ENCODE results near the gene SSBP3. TPM values are rescaled to one million over a fixed set of nuclear protein-coding genes. Genes with fewer than 3 reads are reported as not detected.
A peak's percentile ranks its signal among the peaks of the same experiment; 100 is the strongest.

The SSBP3 gene
- total RNA-seq, 2 donors from 2014 or later, result 7.9 to 23.1 TPM

DNA sequence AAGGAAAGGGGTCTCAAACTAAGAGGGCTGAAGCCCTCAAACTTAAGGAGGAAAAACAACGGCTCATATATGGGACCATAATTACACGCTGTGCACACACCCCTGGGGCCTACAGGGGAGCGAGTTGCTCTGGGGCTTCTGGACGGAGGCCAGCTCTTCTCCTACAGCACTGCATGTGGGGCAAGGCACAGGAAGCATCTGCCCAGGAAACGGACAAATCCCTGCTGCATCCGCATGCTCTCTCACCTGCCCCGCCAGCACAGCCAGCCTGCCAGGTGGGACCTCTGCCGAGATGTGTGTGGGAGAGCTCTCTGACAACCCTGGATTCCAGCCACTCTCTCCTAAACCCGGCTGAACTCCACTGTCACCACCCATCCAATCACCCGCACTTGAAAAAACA is 152.1 kb downstream of the SSBP3 start:
- TF ChIP-seq, protein P1, sequence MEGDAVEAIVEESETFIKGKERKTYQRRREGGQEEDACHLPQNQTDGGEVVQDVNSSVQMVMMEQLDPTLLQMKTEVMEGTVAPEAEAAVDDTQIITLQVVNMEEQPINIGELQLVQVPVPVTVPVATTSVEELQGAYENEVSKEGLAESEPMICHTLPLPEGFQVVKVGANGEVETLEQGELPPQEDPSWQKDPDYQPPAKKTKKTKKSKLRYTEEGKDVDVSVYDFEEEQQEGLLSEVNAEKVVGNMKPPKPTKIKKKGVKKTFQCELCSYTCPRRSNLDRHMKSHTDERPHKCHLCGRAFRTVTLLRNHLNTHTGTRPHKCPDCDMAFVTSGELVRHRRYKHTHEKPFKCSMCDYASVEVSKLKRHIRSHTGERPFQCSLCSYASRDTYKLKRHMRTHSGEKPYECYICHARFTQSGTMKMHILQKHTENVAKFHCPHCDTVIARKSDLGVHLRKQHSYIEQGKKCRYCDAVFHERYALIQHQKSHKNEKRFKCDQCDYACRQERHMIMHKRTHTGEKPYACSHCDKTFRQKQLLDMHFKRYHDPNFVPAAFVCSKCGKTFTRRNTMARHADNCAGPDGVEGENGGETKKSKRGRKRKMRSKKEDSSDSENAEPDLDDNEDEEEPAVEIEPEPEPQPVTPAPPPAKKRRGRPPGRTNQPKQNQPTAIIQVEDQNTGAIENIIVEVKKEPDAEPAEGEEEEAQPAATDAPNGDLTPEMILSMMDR (IDR thresholded peaks at IDR 0.05), result no peak
- no peak for TF ChIP-seq POLR2A (IDR thresholded peaks at IDR 0.05)
- intact Hi-C loops (cut with DNase I), result no loop called here
- no peak for ATAC-seq
- Histone ChIP-seq H3K27ac (no peak overlapping the region), H3K27me3 (no peaks in the 10 kb centered on the region), H3K4me1 (no peaks in the 10 kb centered on the region), H3K9me3 (no peaks in the 10 kb centered on the region), H3K4me3 (no peak overlapping the region), H3K36me3 (replicated peaks in 1 of 2; ENCODE audit: insufficient read depth in 1 of 2, low read depth in 2 of 2) (no peaks in the 10 kb centered on the region)
- DNase-seq, result peak in 1 of 4 donors; percentile 40
- 59 to 88% methylated on average over 7 to 10 of the region's 10 CpGs for WGBS, 2 donors

DNA sequence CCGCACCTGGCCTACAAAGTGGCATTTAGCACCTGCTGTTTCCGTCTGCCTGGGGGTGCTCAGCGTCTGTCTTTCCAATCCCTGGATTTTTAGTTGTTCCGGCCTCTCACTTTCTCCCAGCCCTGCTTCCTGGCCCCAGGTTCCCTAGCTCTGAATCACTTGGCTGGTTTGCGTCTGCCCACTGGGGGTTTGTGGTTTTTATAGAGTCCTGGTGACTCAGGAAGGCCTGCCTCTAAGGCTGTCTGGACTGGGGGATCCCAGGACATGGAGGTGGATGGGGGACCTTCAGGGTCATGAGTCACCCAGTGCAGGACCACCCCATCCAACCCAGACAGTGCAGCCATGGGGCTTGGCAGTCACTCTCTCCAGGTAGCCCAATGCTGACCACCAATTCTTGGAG is 152.7 kb downstream of the SSBP3 start:
- Histone ChIP-seq H3K27me3 (no peaks in the 10 kb centered on the region), H3K9me3 (no peaks in the 10 kb centered on the region), H3K4me3 (no peak overlapping the region), H3K4me1 (no peaks in the 10 kb centered on the region), H3K27ac (no peak overlapping the region), H3K36me3 (replicated peaks in 1 of 2; ENCODE audit: insufficient read depth in 1 of 2, low read depth in 2 of 2) (peaks cover 0 to 2% of the 10 kb centered on the region in 2 donors)
- WGBS, 2 donors, result 87 to 90% methylated on average over 5 of the region's 5 CpGs
- ATAC-seq (peak; percentile 48), DNase-seq (no peak)
- intact Hi-C loops (cut with DNase I), result no loop called here
- no peak for TF ChIP-seq POLR2A (IDR thresholded peaks at IDR 0.05)
- TF ChIP-seq, protein P1 (IDR thresholded peaks at IDR 0.05), result no peak

DNA sequence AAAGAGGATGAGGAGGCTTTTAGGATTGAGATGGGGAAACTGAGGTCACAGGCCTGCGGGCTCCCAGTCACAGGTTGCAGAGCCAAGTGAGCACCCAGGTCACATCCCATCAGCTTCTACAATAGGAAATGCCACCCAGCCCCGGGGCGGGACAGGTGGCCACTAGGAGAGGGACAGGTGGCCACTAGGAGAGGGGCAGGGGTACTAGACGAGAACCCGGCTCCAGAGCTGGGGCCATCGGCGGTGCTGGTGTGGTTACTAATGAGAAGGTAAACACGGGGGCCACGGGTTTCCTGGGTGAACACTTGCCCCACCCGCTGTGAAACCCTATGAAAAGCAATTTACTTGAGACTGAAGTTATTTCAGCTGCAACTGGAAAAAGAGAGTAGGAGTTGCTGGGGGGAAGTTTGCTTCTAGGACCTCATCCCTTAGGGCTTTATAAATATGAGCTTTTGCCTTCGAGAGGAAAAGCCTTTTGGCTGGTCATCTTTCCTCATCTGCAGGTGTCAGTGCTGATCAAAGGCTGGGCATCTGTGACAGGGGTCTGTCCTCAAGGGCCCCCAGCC is 153.7 kb downstream of the SSBP3 start:
- 87 to 93% methylated on average over 11 of the region's 11 CpGs for WGBS, 2 donors
- Histone ChIP-seq H3K36me3 (replicated peaks in 1 of 2; ENCODE audit: insufficient read depth in 1 of 2, low read depth in 2 of 2) (peaks cover 0 to 2% of the 10 kb centered on the region in 2 donors), H3K27me3 (no peaks in the 10 kb centered on the region), H3K27ac (no peak overlapping the region), H3K4me1 (no peaks in the 10 kb centered on the region), H3K4me3 (no peak overlapping the region), H3K9me3 (no peaks in the 10 kb centered on the region)
- DNase-seq (no peak), ATAC-seq (no peak)
- intact Hi-C loops (cut with DNase I), result no loop called here
- TF ChIP-seq, protein P1 (IDR thresholded peaks at IDR 0.05), result no peak
- no peak for TF ChIP-seq POLR2A (IDR thresholded peaks at IDR 0.05)

DNA sequence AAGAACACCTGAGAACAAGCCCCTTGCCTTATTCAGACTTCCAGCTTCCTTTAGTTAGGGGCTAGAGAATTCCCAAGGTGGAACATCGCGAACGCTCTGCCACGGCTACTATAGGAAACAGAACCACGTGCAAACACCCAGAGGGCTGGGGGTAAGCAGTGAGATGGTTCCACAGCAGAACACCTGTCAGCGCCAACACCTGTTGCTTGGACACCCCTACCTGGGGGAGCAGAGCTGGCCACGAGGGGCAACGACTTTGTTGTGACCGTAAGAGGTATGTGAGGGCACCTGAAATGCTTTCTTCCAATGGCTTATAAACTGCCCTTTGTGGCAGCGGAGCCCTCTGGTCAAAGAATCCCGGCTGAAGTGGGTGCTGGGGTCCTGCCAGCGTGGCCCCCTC is 155.5 kb downstream of the SSBP3 start:
- no peaks in the 10 kb centered on the region for H3K9me3 ChIP-seq
- ATAC-seq, result no peak
- no peak overlapping the region for H3K27ac ChIP-seq

More for the DNA sequence above, 155.5 kb downstream of the SSBP3 start:
- Histone ChIP-seq H3K36me3 (replicated peaks in 1 of 2; ENCODE audit: insufficient read depth in 1 of 2, low read depth in 2 of 2) (peaks cover 0 to 2% of the 10 kb centered on the region in 2 donors), H3K4me1 (no peaks in the 10 kb centered on the region), H3K4me3 (no peak overlapping the region), H3K27me3 (no peaks in the 10 kb centered on the region)
- no peak for DNase-seq
- 95 to 96% methylated on average over 10 of the region's 12 CpGs for WGBS, 2 donors
- TF ChIP-seq, protein P1 (IDR thresholded peaks at IDR 0.05), result no peak
- TF ChIP-seq POLR2A (IDR thresholded peaks at IDR 0.05), result no peak
- intact Hi-C loops (cut with DNase I), result no loop called here

Data from body of pancreas (tissue), 4 donors.